ES-I3 (cell line): Measurements from ENCODE around the gene OGFOD3.

Experiments used
- H3K36me3 ChIP-seq: 2 replicates; pipeline ENCODE4 v1.6.1; 2013; ENCODE audit warnings: mild to moderate bottlenecking, low read length, control low read depth, moderate library complexity; ENCODE audit not compliant: insufficient read depth
- H3K4me1 ChIP-seq: 2 replicates; pipeline ENCODE4 v1.6.1; 2013; ENCODE audit warnings: mild to moderate bottlenecking, control low read depth, low read length; ENCODE audit not compliant: insufficient read depth
- H3K9ac ChIP-seq: 2 replicates; pipeline ENCODE4 v1.6.1; 2013; ENCODE audit warnings: low read depth, mild to moderate bottlenecking, low read length, moderate library complexity
- H3K9me3 ChIP-seq: 2 replicates; pipeline ENCODE4 v1.6.1; 2013; ENCODE audit warnings: mild to moderate bottlenecking, low read length, moderate library complexity; ENCODE audit not compliant: control insufficient read depth, insufficient read depth

Gene OGFOD3

GRCh38 chr17:82442643-82443464 lies 24.5 kb upstream of the OGFOD3 start:
- H3K9ac ChIP-seq, result no peak overlapping the region
- H3K4me1 ChIP-seq, result no peaks in the 10 kb centered on the region; the same call in 1 of the 2 replicates
- H3K36me3 ChIP-seq, result peaks cover 2% of the 10 kb centered on the region; the same call in 1 of the 2 replicates
- H3K9me3 ChIP-seq, result no peaks in the 10 kb centered on the region

DNA sequence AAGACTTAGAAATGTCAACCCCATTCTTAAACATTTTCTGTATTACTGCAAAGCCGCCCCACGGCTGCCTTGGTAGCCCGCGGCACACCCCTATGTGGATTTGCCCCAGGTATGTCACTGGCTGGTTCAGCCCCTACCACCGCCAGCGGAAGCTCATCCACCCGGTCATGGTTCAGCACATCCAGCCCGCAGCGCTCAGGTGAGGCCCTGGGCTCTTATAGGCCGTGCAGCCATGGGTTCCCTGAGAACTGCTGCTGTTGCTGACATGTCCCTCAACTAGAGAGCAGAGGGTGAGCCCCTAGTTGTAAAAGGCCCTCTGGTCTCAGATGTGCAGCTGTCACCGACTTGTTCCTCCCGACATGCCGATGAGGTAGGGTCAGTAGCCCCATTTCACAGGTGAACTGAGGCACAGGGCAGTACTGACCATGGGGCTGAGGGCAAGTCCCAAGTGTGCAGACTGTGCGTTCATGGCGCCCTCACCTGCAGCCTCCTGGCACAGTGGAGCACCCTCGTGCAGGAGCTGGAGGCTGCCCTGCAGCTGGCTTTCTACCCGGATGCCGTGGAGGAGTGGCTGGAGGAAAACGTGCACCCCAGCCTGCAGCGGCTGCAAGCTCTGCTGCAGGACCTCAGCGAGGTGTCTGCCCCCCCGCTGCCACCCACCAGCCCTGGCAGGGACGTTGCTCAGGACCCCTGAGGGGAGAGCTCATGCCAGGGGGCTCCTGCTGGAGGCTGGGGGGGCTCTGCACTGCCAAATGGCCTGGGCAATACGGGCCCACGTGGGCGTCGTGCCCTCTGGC lies 23.5 kb upstream of the OGFOD3 start:
- Histone ChIP-seq H3K4me1 (no peaks in the 10 kb centered on the region; the same call in 1 of the 2 replicates), H3K9me3 (no peaks in the 10 kb centered on the region), H3K9ac (no peak overlapping the region), H3K36me3 (peaks cover 2% of the 10 kb centered on the region; the same call in 1 of the 2 replicates)

GRCh38 chr17:82440991-82441627 lies 22.7 kb upstream of the OGFOD3 start:
- no peak overlapping the region for H3K9ac ChIP-seq
- peaks cover 2% of the 10 kb centered on the region; the same call in 1 of the 2 replicates for H3K36me3 ChIP-seq

DNA sequence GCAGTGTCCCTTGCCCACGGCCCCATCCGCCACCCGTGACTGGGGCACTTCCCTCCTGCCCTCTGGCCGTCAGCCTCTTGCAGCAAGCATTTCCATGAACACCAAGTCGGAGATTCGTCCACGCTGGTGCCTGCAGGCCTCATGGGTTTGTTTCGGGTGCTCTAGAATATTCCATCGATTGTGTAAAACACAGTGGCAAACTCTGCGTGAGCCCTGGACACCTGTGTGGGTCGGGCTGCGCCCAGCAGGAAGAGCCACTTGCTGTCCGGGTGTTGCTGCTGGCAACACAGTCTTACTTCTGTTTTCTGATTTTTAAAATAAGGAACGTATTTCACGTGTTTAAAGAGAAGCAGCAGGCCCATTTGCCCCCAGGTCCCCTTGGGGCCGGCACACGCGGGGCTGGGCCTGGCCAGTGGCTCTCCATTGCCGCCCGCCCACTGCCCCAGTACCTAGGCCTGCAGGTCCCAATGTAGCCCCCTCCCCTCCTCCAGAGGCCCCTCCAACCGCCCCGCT lies 22.1 kb upstream of the OGFOD3 start:
- H3K9ac ChIP-seq, result no peak overlapping the region
- H3K36me3 ChIP-seq, result peaks cover 2% of the 10 kb centered on the region; the same call in 1 of the 2 replicates
- H3K9me3 ChIP-seq, result no peaks in the 10 kb centered on the region
- H3K4me1 ChIP-seq, result no peaks in the 10 kb centered on the region; the same call in 1 of the 2 replicates

More at GRCh38 chr17:82440991-82441627, 22.7 kb upstream of the OGFOD3 start:
- H3K4me1 ChIP-seq, result no peaks in the 10 kb centered on the region; the same call in 1 of the 2 replicates
- H3K9me3 ChIP-seq, result no peaks in the 10 kb centered on the region

DNA sequence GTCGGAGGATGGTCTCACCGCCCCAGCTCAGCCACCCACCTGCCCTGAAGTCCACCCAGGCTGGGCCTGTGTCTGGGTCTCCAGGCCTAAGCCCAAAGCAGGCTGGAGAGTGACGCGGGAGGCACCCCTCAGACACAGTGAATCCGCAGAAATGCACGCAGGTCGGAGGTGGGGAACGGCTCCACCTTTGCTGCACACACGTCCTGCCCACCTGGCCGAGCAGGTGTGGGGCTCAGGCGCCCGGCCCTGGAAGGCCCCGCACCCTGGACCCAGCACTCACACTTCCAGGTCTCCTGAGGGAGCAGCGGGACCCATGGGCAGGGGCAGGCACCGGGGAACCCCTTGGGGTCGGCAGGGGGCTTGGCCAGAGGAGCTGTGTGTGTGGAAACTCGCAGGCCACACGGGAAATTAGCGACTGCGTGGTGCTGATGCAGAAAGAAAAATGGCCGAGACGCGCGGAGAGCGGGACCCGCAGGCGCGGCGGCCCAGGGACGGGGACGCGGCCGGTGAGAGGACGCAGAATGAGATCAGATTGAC lies 21.5 kb upstream of the OGFOD3 start:
- no peaks in the 10 kb centered on the region; the same call in 1 of the 2 replicates for H3K4me1 ChIP-seq
- H3K9ac ChIP-seq, result no peak overlapping the region
- no peaks in the 10 kb centered on the region for H3K9me3 ChIP-seq
- H3K36me3 ChIP-seq, result peaks cover 2% of the 10 kb centered on the region; the same call in 1 of the 2 replicates

DNA sequence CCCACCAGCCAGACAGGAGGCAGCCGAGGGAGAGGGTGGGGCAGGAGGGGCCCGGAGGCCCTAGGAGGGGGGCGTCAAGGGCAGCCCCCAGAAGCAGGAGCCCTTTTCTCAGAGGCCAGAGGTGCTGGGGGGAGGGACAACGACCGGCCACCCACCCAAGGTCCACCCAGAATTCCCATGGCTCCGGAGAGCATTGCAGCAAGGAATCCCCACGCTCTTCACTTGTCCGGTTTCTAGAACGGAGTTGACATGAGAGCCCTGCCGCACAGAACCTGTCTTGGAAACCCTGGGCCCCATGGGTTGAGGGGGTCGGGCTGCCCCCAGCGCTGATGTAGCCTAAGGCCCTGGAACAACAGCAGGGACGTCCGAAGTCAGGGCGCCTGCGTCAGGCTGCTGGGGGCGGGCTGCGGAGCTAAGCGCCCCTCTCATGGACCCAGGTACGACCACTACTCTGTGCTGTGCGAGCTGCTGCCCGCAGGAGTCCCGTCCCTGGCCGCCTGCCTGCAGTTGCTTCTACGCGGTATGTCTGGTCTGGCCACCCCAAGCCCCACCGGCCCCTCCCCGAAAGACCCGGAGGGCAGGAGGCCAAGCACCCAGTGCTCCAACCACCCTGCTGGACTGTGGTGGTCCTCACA lies 20.9 kb upstream of the OGFOD3 start:
- Histone ChIP-seq H3K36me3 (peaks cover 2% of the 10 kb centered on the region; the same call in 1 of the 2 replicates), H3K9me3 (no peaks in the 10 kb centered on the region), H3K9ac (no peak overlapping the region), H3K4me1 (no peaks in the 10 kb centered on the region; the same call in 1 of the 2 replicates)

DNA sequence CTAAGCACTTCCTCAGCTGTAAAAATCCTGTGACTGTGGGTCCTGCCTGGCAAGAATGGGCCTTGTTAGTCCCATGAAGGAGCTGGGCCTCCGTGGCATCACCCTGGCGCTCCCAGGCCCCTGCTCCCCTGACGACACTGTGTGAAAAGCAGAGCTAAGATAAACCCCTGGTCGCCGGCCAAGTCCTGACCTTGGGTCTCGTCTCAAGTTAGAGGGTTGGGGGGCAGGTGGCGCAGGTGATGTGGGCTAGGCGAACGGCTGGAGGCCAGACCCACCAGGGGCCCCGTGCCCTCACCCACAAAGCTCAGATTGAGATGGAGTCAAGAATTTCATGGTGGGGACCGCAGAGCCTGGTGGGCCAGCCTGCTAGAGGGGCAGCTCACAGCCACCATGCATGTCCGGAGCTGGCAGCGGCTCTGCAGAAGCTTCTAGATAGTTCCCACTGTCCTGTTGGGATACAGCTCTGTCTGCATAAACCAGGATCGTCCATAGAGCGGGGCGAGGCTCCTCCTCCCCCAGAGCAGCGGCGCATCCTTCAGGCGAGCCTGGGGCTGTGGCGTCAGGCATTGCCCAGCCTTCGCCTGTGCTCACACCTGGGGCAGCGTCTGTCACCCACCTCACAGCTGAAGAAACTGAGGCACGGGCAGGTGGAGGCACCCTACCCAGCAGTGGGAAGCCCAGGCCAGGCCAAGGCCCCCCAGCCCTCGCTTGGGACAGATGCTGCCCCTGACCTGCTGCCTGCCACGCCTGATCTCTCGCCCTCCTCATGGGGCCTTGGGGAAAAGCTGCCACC lies 20.2 kb upstream of the OGFOD3 start:
- Histone ChIP-seq H3K4me1 (no peaks in the 10 kb centered on the region; the same call in 1 of the 2 replicates), H3K9ac (no peak overlapping the region), H3K9me3 (no peaks in the 10 kb centered on the region), H3K36me3 (peaks cover 2% of the 10 kb centered on the region; the same call in 1 of the 2 replicates)

GRCh38 chr17:82437325-82437668 lies 18.9 kb upstream of the OGFOD3 start:
- Histone ChIP-seq H3K9ac (no peak overlapping the region), H3K4me1 (no peaks in the 10 kb centered on the region; the same call in 1 of the 2 replicates), H3K36me3 (no peaks in the 10 kb centered on the region; the same call in 1 of the 2 replicates), H3K9me3 (no peaks in the 10 kb centered on the region)

DNA sequence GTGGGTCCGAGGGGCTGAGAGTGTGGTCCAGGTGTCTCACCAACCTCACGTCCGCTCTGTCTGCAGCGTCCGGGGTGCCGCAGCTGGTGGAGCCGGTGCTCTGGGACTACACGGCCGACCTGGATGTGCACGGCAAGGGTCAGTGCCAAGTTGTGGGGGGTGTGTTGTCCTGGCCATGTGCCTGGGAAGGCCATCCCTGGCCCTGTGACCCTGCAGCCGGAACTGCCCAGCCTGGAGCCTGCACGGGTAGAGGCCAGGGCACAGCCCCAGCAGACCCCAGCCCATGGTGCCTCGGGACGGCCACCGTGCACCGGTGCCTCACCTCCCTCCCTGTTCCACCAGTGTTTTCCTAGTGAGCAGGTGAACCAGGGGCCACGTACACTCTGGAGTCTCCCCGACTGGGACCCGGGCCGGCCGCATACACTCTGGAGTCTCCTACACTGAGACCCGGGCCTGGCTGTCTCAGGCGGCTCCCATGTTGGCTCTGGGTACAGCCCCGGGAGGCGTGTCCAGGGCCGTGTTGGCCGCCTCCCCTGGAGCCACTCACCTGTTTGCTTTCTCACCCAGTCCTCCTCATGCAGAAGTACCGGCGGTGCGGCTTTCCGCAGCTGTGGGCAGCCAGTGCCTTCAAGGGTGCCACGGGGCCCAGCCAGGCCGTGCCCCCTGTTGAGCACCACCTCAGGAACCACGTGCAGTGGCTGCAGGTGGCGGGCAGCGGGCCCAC lies 18.4 kb upstream of the OGFOD3 start:
- Histone ChIP-seq H3K9ac (no peak overlapping the region), H3K4me1 (no peaks in the 10 kb centered on the region; the same call in 1 of the 2 replicates), H3K9me3 (no peaks in the 10 kb centered on the region), H3K36me3 (no peaks in the 10 kb centered on the region; the same call in 1 of the 2 replicates)

GRCh38 chr17:82435601-82436583 lies 17.5 kb upstream of the OGFOD3 start:
- Histone ChIP-seq H3K9ac (no peak overlapping the region), H3K9me3 (no peaks in the 10 kb centered on the region), H3K36me3 (no peaks in the 10 kb centered on the region; the same call in 1 of the 2 replicates), H3K4me1 (no peaks in the 10 kb centered on the region; the same call in 1 of the 2 replicates)

DNA sequence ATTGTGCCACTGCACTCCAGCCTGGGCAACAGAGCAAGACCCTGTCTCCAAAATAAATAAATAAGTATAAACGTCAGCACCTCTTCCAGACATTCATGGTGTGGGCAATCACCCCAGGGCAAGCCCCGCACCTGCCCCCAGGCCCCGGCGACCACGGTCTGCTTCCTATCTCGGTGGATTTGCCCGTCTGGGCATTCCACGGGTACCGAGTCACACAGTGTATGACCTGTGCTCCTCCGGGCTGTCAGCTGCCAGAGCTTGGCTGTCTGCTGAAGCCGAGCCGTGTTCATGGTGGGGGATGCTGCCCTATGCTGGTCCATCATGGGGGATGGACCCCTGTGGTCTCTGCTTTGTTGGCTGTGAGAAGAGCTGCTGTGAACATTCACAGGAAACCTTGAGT lies 16.7 kb upstream of the OGFOD3 start:
- Histone ChIP-seq H3K4me1 (no peaks in the 10 kb centered on the region; the same call in 1 of the 2 replicates), H3K9me3 (no peaks in the 10 kb centered on the region), H3K36me3 (no peaks in the 10 kb centered on the region; the same call in 1 of the 2 replicates), H3K9ac (no peak overlapping the region)
